Pulmonary artery endothelial cell (primary cell): ENCODE data around the gene TIGD6. TPM values are rescaled to one million over a fixed set of nuclear protein-coding genes. Genes with fewer than 3 reads are reported as not detected.

Experiments used
- DNase-seq: peaks from one replicate; pipeline ENCODE4 v3.0.0-alpha.2; 2011; ENCODE audit warnings: low read depth, low spot score
- total RNA-seq: library from RNA; depleted of rRNA; stranded (reverse); fragments of >200 nt; gene quantifications from 2 replicates; pipeline ENCODE4 v1.2.3, GENCODE V29; 2014

The TIGD6 gene
- total RNA-seq, 1 donor from 2014 or later, result 5.6 TPM

- DNase-seq, result no peak
Observed at GRCh38 chr5:150017226-150018005, 17.0 kb upstream of the TIGD6 start.

- no peak for DNase-seq
Observed at GRCh38 chr5:150016537-150016936, 16.1 kb upstream of the TIGD6 start.

- no peak for DNase-seq
Observed at GRCh38 chr5:150015415-150015814, 15.0 kb upstream of the TIGD6 start.

- DNase-seq, result no peak
Observed at GRCh38 chr5:150014456-150014855, 14.0 kb upstream of the TIGD6 start.

GRCh38 chr5:150013931-150014330 is 13.5 kb upstream of the TIGD6 start:
- DNase-seq, result no peak

GRCh38 chr5:150009671-150010387 is 9.4 kb upstream of the TIGD6 start:
- DNase-seq, result no peak

- no peak for DNase-seq
Observed at GRCh38 chr5:150007050-150007449, 6.6 kb upstream of the TIGD6 start.

GRCh38 chr5:150006318-150006717 is 5.9 kb upstream of the TIGD6 start:
- no peak for DNase-seq

- DNase-seq, result no peak
Observed at GRCh38 chr5:150001660-150002486, 1.4 kb upstream of the TIGD6 start.

GRCh38 chr5:150000990-150001659 is 671 bp upstream of the TIGD6 start:
- DNase-seq, result no peak

- no peak for DNase-seq
Observed at GRCh38 chr5:149999866-150000255, 593 bp downstream of the TIGD6 start.

- no peak for DNase-seq
Observed at GRCh38 chr5:149999359-149999758, 1.1 kb downstream of the TIGD6 start.

- DNase-seq, result no peak
Observed at GRCh38 chr5:149998281-149998680, 2.2 kb downstream of the TIGD6 start.

GRCh38 chr5:149996205-149996890 is 4.1 kb downstream of the TIGD6 start:
- DNase-seq, result no peak

GRCh38 chr5:149995385-149996204 is 4.9 kb downstream of the TIGD6 start:
- DNase-seq, result no peak

- no peak for DNase-seq
Observed at GRCh38 chr5:149993471-149993870, 7.0 kb downstream of the TIGD6 start.

- no peak for DNase-seq
Observed at GRCh38 chr5:149990518-149991376, 9.7 kb downstream of the TIGD6 start.

GRCh38 chr5:149988126-149988525 is 12.3 kb downstream of the TIGD6 start:
- DNase-seq, result no peak

GRCh38 chr5:149982505-149982904 is 17.9 kb downstream of the TIGD6 start:
- no peak for DNase-seq
